GM10248 (cell line): ENCODE results near the gene EDC4.

ENCODE experiments used
- CTCF ChIA-PET: fragments of 300-600 bp; sonication (Branson Sonifier 250); formaldehyde crosslinking; extraction: SDS; loops from one replicate; lab custom pipeline; 2021; ENCODE audit warnings: antibody characterized with exemption; lab: Yijun Ruan, JAX
- POLR2A ChIA-PET: fragments of 350-650 bp; sonication (Branson Sonifier 250); formaldehyde crosslinking; extraction: SDS; loops from one replicate; lab custom pipeline; 2020; ENCODE audit warnings: antibody characterized with exemption; lab: Yijun Ruan, JAX
- DNase-seq: peaks from one replicate; pipeline ENCODE4 v3.0.0; 2012; ENCODE audit errors: extremely low spot score
- CTCF ChIP-seq: IDR thresholded peaks from 2 replicates; pipeline ENCODE4 v1.5.1; 2012; ENCODE audit warnings: mild to moderate bottlenecking, low read depth; ENCODE audit errors: extremely low read depth, missing control alignments, control extremely low read depth

Gene EDC4

GRCh38 chr16:67885545-67885944 lies 12.7 kb downstream of the EDC4 start:
- DNase-seq, result no peak
- ChIA-PET CTCF (interaction anchor here (0.9 to 5.7 kb wide), 10 partner anchors 7 to 364 kb away, joined by 3 to 72 read pairs (median 4); partner anchors contain the start of genes EDC4 and PSKH1), POLR2A (no interaction called here)
- no peak for TF ChIP-seq CTCF

- no peak for TF ChIP-seq CTCF
- no peak for DNase-seq
- ChIA-PET POLR2A (no interaction called here), CTCF (interaction anchor here (0.9 to 5.7 kb wide), 12 partner anchors 9 to 365 kb away, joined by 3 to 72 read pairs (median 4); partner anchors contain the start of gene EDC4)
Measured at GRCh38 chr16:67885976-67886375, 13.1 kb downstream of the EDC4 start.

- DNase-seq, result no peak
- ChIA-PET POLR2A (interaction anchor here (0.6 kb wide), 1 partner anchor 154 kb away, joined by 4 read pairs; no protein-coding TSS in a partner anchor), CTCF (interaction anchor here (0.9 to 5.7 kb wide), 12 partner anchors 9 to 365 kb away, joined by 3 to 72 read pairs (median 4); partner anchors contain the start of gene EDC4)
- TF ChIP-seq CTCF, result no peak
Measured at GRCh38 chr16:67886387-67886786, 13.5 kb downstream of the EDC4 start.

- no peak for DNase-seq
- TF ChIP-seq CTCF, result no peak
- CTCF ChIA-PET, result interaction anchor here (1.0 to 2.3 kb wide), 4 partner anchors 12 to 177 kb away, joined by 3 to 10 read pairs (median 4); no protein-coding TSS in a partner anchor
- POLR2A ChIA-PET, result no interaction called here
Measured at GRCh38 chr16:67888331-67888730, 15.5 kb downstream of the EDC4 start.

GRCh38 chr16:67892375-67892774 lies 19.5 kb downstream of the EDC4 start:
- no peak for TF ChIP-seq CTCF
- ChIA-PET POLR2A (interaction anchor here (0.5 to 1.2 kb wide), 3 partner anchors 10 to 36 kb away, joined by 3 to 6 read pairs (median 4); no protein-coding TSS in a partner anchor), CTCF (interaction anchor here (0.9 to 4.6 kb wide), 7 partner anchors 9 to 149 kb away, joined by 3 to 53 read pairs (median 3); partner anchors contain the start of gene NRN1L)
- no peak for DNase-seq

GRCh38 chr16:67892899-67893742 lies 20.3 kb downstream of the EDC4 start, which contains the start of gene PSKH1:
TSS of gene PSKH1 (plus strand) at chr16:67893254. CDS start at chr16:67908750, 15,496 bp downstream.
- TF ChIP-seq CTCF, result no peak
- CTCF ChIA-PET, result interaction anchor here (0.8 to 4.6 kb wide), 8 partner anchors 10 to 148 kb away, joined by 3 to 53 read pairs (median 4); partner anchors contain the start of gene NRN1L
- peak; percentile 100 for DNase-seq
- POLR2A ChIA-PET, result interaction anchor here (0.5 to 1.2 kb wide), 6 partner anchors 11 to 36 kb away, joined by 3 to 6 read pairs (median 4); no protein-coding TSS in a partner anchor
